HepG2 (cell line): ENCODE measurements around the gene THOC7. TPM values are rescaled to one million over a fixed set of nuclear protein-coding genes. Genes with fewer than 3 reads are reported as not detected.

Experiments
- ATAC-seq: fragments of 200-7000 bp; cut with Tn5 transposase; 3 replicates; pipeline ENCODE4 v1.9.1; 2020; ENCODE audit warnings: mild to moderate bottlenecking, moderate library complexity
- BruUV-seq: library from RNA; stranded (reverse); fragments of 400-500 nt; replicated peaks from 2 replicates; lab custom pipeline; 2021; lab: Mats Ljungman, UMichigan
- CTCF ChIA-PET: fragments of 300-600 bp; formaldehyde crosslinking; extraction: SDS; loops from one replicate; lab custom pipeline; 2021; ENCODE audit warnings: low total read pairs, inconsistent platforms, low intra/inter-chr PET ratio; lab: Yijun Ruan, JAX
- POLR2A ChIA-PET: fragments of 350-600 bp; sonication (Branson Sonifier 250); formaldehyde crosslinking; loops from one replicate; lab custom pipeline; 2020; ENCODE audit warnings: antibody characterized with exemption, inconsistent platforms; lab: Yijun Ruan, JAX
- DNase-seq: peaks from one replicate; pipeline ENCODE4 v3.0.0-alpha.2; 2015; ENCODE audit warnings: low spot score
- FAIRE-seq: peaks from 3 replicates; lab custom pipeline; 2011; peaks lifted over from hg19 to GRCh38; lab: Jason Lieb, UNC
- H2AFZ ChIP-seq: one replicate; pipeline ENCODE4 v1.6.1; 2011; ENCODE audit warnings: low read length, inconsistent platforms
- H3K27ac ChIP-seq: fragments of 300-600 bp; 3 replicates; pipeline ENCODE4 v1.8.0; 2011; ENCODE audit warnings: mixed run types, mild to moderate bottlenecking, mixed read lengths, low read length, inconsistent platforms; ENCODE audit not compliant: insufficient read depth; ENCODE audit errors: extremely low read length
- H3K27me3 ChIP-seq, 2 experiments: fragments of 200-600 bp in 1 of 2; 2 replicates in 1 of 2; 3 replicates in 1 of 2; pipeline versions ENCODE4 v1.6.0 to v1.8.0; 2011; ENCODE audit warnings: low read length in 2 of 2, mild to moderate bottlenecking in 2 of 2, moderate library complexity in 2 of 2, inconsistent platforms in 1 of 2; ENCODE audit not compliant: insufficient read depth in 2 of 2, control insufficient read depth in 1 of 2
- H3K36me3 ChIP-seq, 2 experiments: fragments of 200-600 bp in 1 of 2; replicated peaks in 1 of 2; 2 replicates in 1 of 2; 3 replicates in 1 of 2; pipeline versions ENCODE4 v1.5.1 to v1.8.0; 2011; ENCODE audit warnings: low read length in 2 of 2, inconsistent platforms in 1 of 2; ENCODE audit not compliant: insufficient read depth in 2 of 2, control insufficient read depth in 1 of 2
- H3K4me1 ChIP-seq: 2 replicates; pipeline ENCODE4 v1.5.1; 2012; ENCODE audit warnings: low read length, inconsistent platforms; ENCODE audit not compliant: insufficient read depth
- H3K4me2 ChIP-seq: 2 replicates; pipeline ENCODE4 v1.6.0; 2011; ENCODE audit warnings: low read depth, low read length, inconsistent platforms
- H3K4me3 ChIP-seq, 3 experiments: fragments of 200-600 bp in 1 of 3; sonication (generic), shearing (Covaris generic) in 1 of 3; replicated peaks in 1 of 3; 2 replicates each; pipeline ENCODE4 v1.5.1; 2011 to 2016; ENCODE audit warnings: low read length in 3 of 3, inconsistent platforms in 2 of 3, low read depth in 2 of 3, mild to moderate bottlenecking in 2 of 3, control low read depth in 1 of 3, mixed read lengths in 1 of 3; ENCODE audit not compliant: insufficient read depth in 1 of 3
- H3K79me2 ChIP-seq: one replicate; pipeline ENCODE4 v1.6.1; 2011; ENCODE audit warnings: low read length, inconsistent platforms; ENCODE audit not compliant: insufficient read depth
- H3K9ac ChIP-seq: 2 replicates; pipeline ENCODE4 v1.6.0; 2011; ENCODE audit warnings: mild to moderate bottlenecking, low read depth, low read length, inconsistent platforms; ENCODE audit not compliant: insufficient read depth
- H3K9me3 ChIP-seq: 2 replicates; pipeline ENCODE4 v1.5.1; 2012; ENCODE audit warnings: mild to moderate bottlenecking, low read length
- H4K20me1 ChIP-seq: 2 replicates; pipeline ENCODE4 v1.6.0; 2011; ENCODE audit warnings: inconsistent platforms, mild to moderate bottlenecking, low read length, moderate library complexity; ENCODE audit not compliant: insufficient read depth
- CREBL2 ChIP-seq: sonication (generic); formaldehyde crosslinking; IDR thresholded peaks from 2 replicates; pipeline ENCODE4 v1.8.1; 2023; ENCODE audit warnings: missing genetic modification reagents, mild to moderate bottlenecking, borderline replicate concordance
- DDIT3 ChIP-seq: sonication (generic); formaldehyde crosslinking; IDR thresholded peaks from 2 replicates; pipeline ENCODE4 v1.4.0; 2020; ENCODE audit warnings: mild to moderate bottlenecking, missing genetic modification reagents
- FOXA3 ChIP-seq: IDR thresholded peaks from 2 replicates; pipeline ENCODE4 v1.6.1; 2016; ENCODE audit warnings: missing genetic modification reagents, missing compliant biosample characterization
- MIER2 ChIP-seq: IDR thresholded peaks from 2 replicates; pipeline ENCODE4 v1.6.1; 2016; ENCODE audit warnings: missing biosample characterization, missing genetic modification reagents
- PRMT3 ChIP-seq: sonication (generic); formaldehyde crosslinking; IDR thresholded peaks from 2 replicates; pipeline ENCODE4 v1.8.1; 2022; ENCODE audit warnings: low read depth, mild to moderate bottlenecking, moderate library complexity, missing genetic modification reagents, borderline replicate concordance
- SNAPC2 ChIP-seq: sonication (generic); formaldehyde crosslinking; IDR thresholded peaks from 2 replicates; pipeline ENCODE4 v1.8.1; 2022; ENCODE audit warnings: mild to moderate bottlenecking, missing genetic modification reagents
- XRCC5 ChIP-seq: fragments of 200-400 bp; formaldehyde crosslinking; optimal IDR thresholded peaks from 2 replicates; pipeline ENCODE3; 2017; ENCODE audit warnings: mild to moderate bottlenecking, low read length
- ZFP41 ChIP-seq: sonication (generic); formaldehyde crosslinking; IDR thresholded peaks from 2 replicates; pipeline ENCODE4 v1.4.0; 2020; ENCODE audit warnings: mild to moderate bottlenecking, missing genetic modification reagents, borderline replicate concordance
- ZMAT3 ChIP-seq: sonication (generic); formaldehyde crosslinking; conservative IDR thresholded peaks from 2 replicates; pipeline ENCODE4 v1.7.0; 2021; ENCODE audit warnings: missing genetic modification reagents
- ZNF547 ChIP-seq: sonication (generic); formaldehyde crosslinking; IDR thresholded peaks from 2 replicates; pipeline ENCODE4 v1.5.1; 2020; ENCODE audit warnings: mild to moderate bottlenecking, missing genetic modification reagents
- ZNF670 ChIP-seq: sonication (generic); formaldehyde crosslinking; IDR thresholded peaks from 2 replicates; pipeline ENCODE4 v1.8.0; 2022; ENCODE audit warnings: mild to moderate bottlenecking, missing genetic modification reagents, borderline replicate concordance
- ZNF691 ChIP-seq: sonication (generic); formaldehyde crosslinking; IDR thresholded peaks from 2 replicates; pipeline ENCODE4 v1.4.0; 2020; ENCODE audit warnings: missing genetic modification reagents, low read depth, mild to moderate bottlenecking, borderline replicate concordance
- ZNF703 ChIP-seq: sonication (generic); formaldehyde crosslinking; IDR thresholded peaks from 2 replicates; pipeline ENCODE4 v1.5.1; 2020; ENCODE audit warnings: missing genetic modification reagents, mild to moderate bottlenecking, moderate library complexity, borderline replicate concordance
- ZNF749 ChIP-seq: sonication (generic); formaldehyde crosslinking; IDR thresholded peaks from 2 replicates; pipeline ENCODE4 v1.8.0; 2022; ENCODE audit warnings: mild to moderate bottlenecking, missing genetic modification reagents, moderate library complexity, borderline replicate concordance
- WGBS: methylation state at CpG from one replicate; pipeline ENCODE4 v1.1.6; 2017; ENCODE audit warnings: low lambda C conversion rate; 5-methylcytosine and 5-hydroxymethylcytosine counted together
- in situ Hi-C: cut with HindIII; loops from 2 replicates; pipeline ENCODE4 v1.10.0; 2017; ENCODE audit warnings: low pct_unique_long_range_greater_than_20kb; ENCODE audit not compliant: extremely low pct_ligation_motif_present
- intact Hi-C: fragments of 100-400 bp; cut with micrococcal nuclease; formaldehyde crosslinking; loops from one replicate; pipeline ENCODE4 v1.10.0; 2022; ENCODE audit not compliant: unreplicated experiment
- polyA plus RNA-seq, 8 experiments: library from polyadenylated mRNA; depleted of rRNA in 3 of 8; stranded (reverse) in 7 of 8; unstranded in 1 of 8; fragments of >200 nt; fragmentation: Illumina TruSeq in 4 of 8; extraction: Trizol in 4 of 8; gene quantifications; 2 replicates each; pipeline versions ENCODE4 v1.2.1 to v1.2.3, GENCODE V29; 2011 to 2016; ENCODE audit warnings: low read depth in 4 of 8, missing spikeins in 1 of 8, mixed read lengths in 1 of 8; ENCODE audit not compliant: insufficient read depth in 1 of 8
- total RNA-seq, 5 experiments: library from RNA; depleted of rRNA; stranded (reverse); fragments of >200 nt; fragmentation: Illumina TruSeq; extraction: Trizol; gene quantifications; 2 replicates each; pipeline ENCODE4 v1.2.3, GENCODE V29; 2016; ENCODE audit warnings: low read depth in 1 of 5
- TF ChIP-seq, protein P1 (sequence below): sonication (generic); formaldehyde crosslinking; IDR thresholded peaks from 2 replicates; pipeline ENCODE4 v1.4.0; 2020; ENCODE audit warnings: missing genetic modification reagents

The THOC7 gene
- total and polyA plus RNA-seq, 2 of the 13 experiments (the other 11 are each of a cell fraction or from before 2014, with no cell fraction given) = 32.8 to 63.5 TPM

DNA sequence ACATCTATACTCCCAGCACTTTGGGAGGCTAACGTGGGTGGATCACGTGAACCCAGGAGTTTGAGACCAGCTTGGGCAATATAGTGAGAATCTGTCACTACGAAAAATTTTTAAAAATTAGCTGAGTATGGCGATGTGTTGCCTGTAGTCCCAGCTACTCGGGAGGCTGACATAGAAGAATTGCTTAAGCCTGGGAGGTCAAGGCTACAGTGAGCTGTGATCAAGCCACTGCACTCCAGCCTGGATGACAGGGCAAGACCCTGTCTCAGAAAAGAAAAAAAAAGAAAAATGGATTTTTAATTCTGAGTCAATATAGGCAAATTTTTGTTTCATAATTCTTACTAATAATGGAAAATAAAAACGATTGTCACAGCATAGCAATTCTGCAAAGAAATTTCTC, 31.2 kb downstream of the THOC7 start:
- ATAC-seq = no peak
- ChIA-PET CTCF (no interaction called here), POLR2A (no interaction called here)
- in situ Hi-C loops (no loop called here), intact Hi-C loops (no loop called here)
- Histone ChIP-seq H3K79me2 (no peaks in the 10 kb centered on the region), H4K20me1 (no peaks in the 10 kb centered on the region), H3K27ac (no peak overlapping the region), H3K4me1 (no peaks in the 10 kb centered on the region), H3K9me3 (no peaks in the 10 kb centered on the region), H3K9ac (no peak overlapping the region), H3K27me3 (no peaks in the 10 kb centered on the region), H3K4me2 (no peak overlapping the region), H3K4me3 (no peak overlapping the region), H2AFZ (no peak overlapping the region), H3K36me3 (peaks cover 2 to 15% of the 10 kb centered on the region in 2 experiments; a peak in 3 of 5 replicates)
- no peak for DNase-seq
- BruUV-seq = no TSS peak
- FAIRE-seq = no peak
- TF ChIP-seq MIER2 (no peak), ZNF670 (CRISPR knock-in tag) (no peak), XRCC5 (no peak), ZNF749 (no peak), CREBL2 (CRISPR knock-in tag) (no peak), ZNF547 (CRISPR knock-in tag) (no peak), SNAPC2 (CRISPR knock-in tag) (no peak), ZFP41 (CRISPR knock-in tag) (no peak), ZNF691 (CRISPR knock-in tag) (no peak), DDIT3 (CRISPR knock-in tag) (no peak), FOXA3 (CRISPR knock-in tag) (no peak), PRMT3 (CRISPR knock-in tag) (no peak), ZNF703 (CRISPR knock-in tag) (no peak), ZMAT3 (CRISPR knock-in tag) (no peak)
- TF ChIP-seq, protein P1, sequence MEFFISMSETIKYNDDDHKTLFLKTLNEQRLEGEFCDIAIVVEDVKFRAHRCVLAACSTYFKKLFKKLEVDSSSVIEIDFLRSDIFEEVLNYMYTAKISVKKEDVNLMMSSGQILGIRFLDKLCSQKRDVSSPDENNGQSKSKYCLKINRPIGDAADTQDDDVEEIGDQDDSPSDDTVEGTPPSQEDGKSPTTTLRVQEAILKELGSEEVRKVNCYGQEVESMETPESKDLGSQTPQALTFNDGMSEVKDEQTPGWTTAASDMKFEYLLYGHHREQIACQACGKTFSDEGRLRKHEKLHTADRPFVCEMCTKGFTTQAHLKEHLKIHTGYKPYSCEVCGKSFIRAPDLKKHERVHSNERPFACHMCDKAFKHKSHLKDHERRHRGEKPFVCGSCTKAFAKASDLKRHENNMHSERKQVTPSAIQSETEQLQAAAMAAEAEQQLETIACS (CRISPR knock-in tag) = no peak
- 84% methylated on average over 6 of the region's 6 CpGs for WGBS
